ENCODE results near the gene SLC30A9. TPM values are rescaled to one million over a fixed set of nuclear protein-coding genes. Genes with fewer than 3 reads are reported as not detected.

SLC30A9 gene
- total RNA-seq, 1 donor from 2014 or later = 51.5 TPM

- DNase-seq (ENCODE audit: extremely low spot score, unreplicated experiment) = no peak
Measured at GRCh38 chr4:41957634-41958033, 32.7 kb upstream of the SLC30A9 start.

GRCh38 chr4:41963105-41963504 lies 27.2 kb upstream of the SLC30A9 start:
- peak; percentile 42 for TF ChIP-seq CTCF (IDR thresholded peaks at IDR 0.05)
- Mint-ChIP-seq H3K9me3 (ENCODE audit: unreplicated experiment) (peaks cover 1% of the 10 kb centered on the region), H3K4me1 (ENCODE audit: unreplicated experiment) (no peaks in the 10 kb centered on the region), H3K4me3 (ENCODE audit: unreplicated experiment) (no peak overlapping the region), H3K27ac (ENCODE audit: unreplicated experiment) (no peak overlapping the region), H3K36me3 (ENCODE audit: unreplicated experiment) (no peaks in the 10 kb centered on the region), H3K27me3 (ENCODE audit: unreplicated experiment) (no peaks in the 10 kb centered on the region)
- no peak for DNase-seq (ENCODE audit: extremely low spot score, unreplicated experiment)

More at GRCh38 chr4:41957634-41958033, 32.7 kb upstream of the SLC30A9 start:
- no peak overlapping the region for H3K4me3 Mint-ChIP-seq (ENCODE audit: unreplicated experiment)
- peaks cover 15% of the 10 kb centered on the region for H3K36me3 Mint-ChIP-seq (ENCODE audit: unreplicated experiment)
- no peak overlapping the region for H3K27ac Mint-ChIP-seq (ENCODE audit: unreplicated experiment)
- peak; percentile 38 for TF ChIP-seq CTCF (IDR thresholded peaks at IDR 0.05)
- no peaks in the 10 kb centered on the region for H3K27me3 Mint-ChIP-seq (ENCODE audit: unreplicated experiment)
- H3K9me3 Mint-ChIP-seq (ENCODE audit: unreplicated experiment) = no peaks in the 10 kb centered on the region
- H3K4me1 Mint-ChIP-seq (ENCODE audit: unreplicated experiment) = no peaks in the 10 kb centered on the region

GRCh38 chr4:41964401-41964800 lies 25.9 kb upstream of the SLC30A9 start:
- Mint-ChIP-seq H3K36me3 (ENCODE audit: unreplicated experiment) (no peaks in the 10 kb centered on the region), H3K9me3 (ENCODE audit: unreplicated experiment) (peaks cover 5% of the 10 kb centered on the region), H3K4me3 (ENCODE audit: unreplicated experiment) (no peak overlapping the region), H3K4me1 (ENCODE audit: unreplicated experiment) (no peaks in the 10 kb centered on the region), H3K27ac (ENCODE audit: unreplicated experiment) (no peak overlapping the region), H3K27me3 (ENCODE audit: unreplicated experiment) (no peaks in the 10 kb centered on the region)
- DNase-seq (ENCODE audit: extremely low spot score, unreplicated experiment) = no peak
- no peak for TF ChIP-seq CTCF (IDR thresholded peaks at IDR 0.05)

GRCh38 chr4:41967392-41967791 lies 22.9 kb upstream of the SLC30A9 start:
- no peaks in the 10 kb centered on the region for H3K27me3 Mint-ChIP-seq (ENCODE audit: unreplicated experiment)
- no peak for TF ChIP-seq CTCF (IDR thresholded peaks at IDR 0.05)
- no peaks in the 10 kb centered on the region for H3K4me1 Mint-ChIP-seq (ENCODE audit: unreplicated experiment)
- no peaks in the 10 kb centered on the region for H3K36me3 Mint-ChIP-seq (ENCODE audit: unreplicated experiment)
- no peak overlapping the region for H3K4me3 Mint-ChIP-seq (ENCODE audit: unreplicated experiment)
- no peak overlapping the region for H3K27ac Mint-ChIP-seq (ENCODE audit: unreplicated experiment)
- DNase-seq (ENCODE audit: extremely low spot score, unreplicated experiment) = no peak
- H3K9me3 Mint-ChIP-seq (ENCODE audit: unreplicated experiment) = peaks cover 13% of the 10 kb centered on the region

GRCh38 chr4:41969671-41970070 lies 20.7 kb upstream of the SLC30A9 start:
- no peaks in the 10 kb centered on the region for H3K27me3 Mint-ChIP-seq (ENCODE audit: unreplicated experiment)
- peaks cover 14% of the 10 kb centered on the region for H3K9me3 Mint-ChIP-seq (ENCODE audit: unreplicated experiment)
- no peak for DNase-seq (ENCODE audit: extremely low spot score, unreplicated experiment)
- no peaks in the 10 kb centered on the region for H3K4me1 Mint-ChIP-seq (ENCODE audit: unreplicated experiment)
- H3K4me3 Mint-ChIP-seq (ENCODE audit: unreplicated experiment) = no peak overlapping the region
- no peak for TF ChIP-seq CTCF (IDR thresholded peaks at IDR 0.05)
- no peak overlapping the region for H3K27ac Mint-ChIP-seq (ENCODE audit: unreplicated experiment)
- no peaks in the 10 kb centered on the region for H3K36me3 Mint-ChIP-seq (ENCODE audit: unreplicated experiment)
